GM12872 (cell line): ENCODE results near the gene HSD3B2.

Experiments used
- TF ChIP-seq, protein P1 (sequence below): IDR thresholded peaks from 3 replicates; pipeline ENCODE4 v1.5.1; 2011; ENCODE audit warnings: low read depth, mild to moderate bottlenecking, low read length, moderate library complexity; ENCODE audit not compliant: insufficient read depth

HSD3B2 gene

GRCh38 chr1:119397986-119398385, 17.0 kb upstream of the HSD3B2 start:
- TF ChIP-seq, protein P1, sequence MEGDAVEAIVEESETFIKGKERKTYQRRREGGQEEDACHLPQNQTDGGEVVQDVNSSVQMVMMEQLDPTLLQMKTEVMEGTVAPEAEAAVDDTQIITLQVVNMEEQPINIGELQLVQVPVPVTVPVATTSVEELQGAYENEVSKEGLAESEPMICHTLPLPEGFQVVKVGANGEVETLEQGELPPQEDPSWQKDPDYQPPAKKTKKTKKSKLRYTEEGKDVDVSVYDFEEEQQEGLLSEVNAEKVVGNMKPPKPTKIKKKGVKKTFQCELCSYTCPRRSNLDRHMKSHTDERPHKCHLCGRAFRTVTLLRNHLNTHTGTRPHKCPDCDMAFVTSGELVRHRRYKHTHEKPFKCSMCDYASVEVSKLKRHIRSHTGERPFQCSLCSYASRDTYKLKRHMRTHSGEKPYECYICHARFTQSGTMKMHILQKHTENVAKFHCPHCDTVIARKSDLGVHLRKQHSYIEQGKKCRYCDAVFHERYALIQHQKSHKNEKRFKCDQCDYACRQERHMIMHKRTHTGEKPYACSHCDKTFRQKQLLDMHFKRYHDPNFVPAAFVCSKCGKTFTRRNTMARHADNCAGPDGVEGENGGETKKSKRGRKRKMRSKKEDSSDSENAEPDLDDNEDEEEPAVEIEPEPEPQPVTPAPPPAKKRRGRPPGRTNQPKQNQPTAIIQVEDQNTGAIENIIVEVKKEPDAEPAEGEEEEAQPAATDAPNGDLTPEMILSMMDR: no peak

DNA sequence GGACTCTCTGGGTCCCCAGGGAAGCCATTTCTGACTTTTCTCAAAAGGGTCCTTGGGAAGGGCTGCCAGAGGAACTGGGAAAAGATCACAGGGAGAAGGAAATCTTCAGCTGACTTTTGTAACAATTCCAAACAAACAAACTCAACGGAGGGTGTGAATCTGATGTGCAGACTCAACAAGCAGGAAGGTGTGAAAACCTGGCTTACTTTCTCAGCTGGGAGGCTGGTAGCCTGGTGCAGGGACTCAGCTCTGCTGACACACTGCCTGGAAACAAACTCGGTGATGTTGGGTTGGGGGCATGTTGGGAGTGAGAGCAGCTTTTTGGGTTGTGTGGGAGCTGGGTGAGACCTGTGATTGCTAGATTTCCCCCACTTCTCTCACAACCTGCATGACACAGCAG, 10.2 kb upstream of the HSD3B2 start:
- TF ChIP-seq, protein P1: no peak

GRCh38 chr1:119409731-119410130, 5.2 kb upstream of the HSD3B2 start:
- TF ChIP-seq, protein P1: no peak

GRCh38 chr1:119410961-119411360, 4.0 kb upstream of the HSD3B2 start:
- TF ChIP-seq, protein P1: no peak

- TF ChIP-seq, protein P1: no peak
These were observed 1.2 kb downstream of the HSD3B2 start for GRCh38 chr1:119416006-119416640.

DNA sequence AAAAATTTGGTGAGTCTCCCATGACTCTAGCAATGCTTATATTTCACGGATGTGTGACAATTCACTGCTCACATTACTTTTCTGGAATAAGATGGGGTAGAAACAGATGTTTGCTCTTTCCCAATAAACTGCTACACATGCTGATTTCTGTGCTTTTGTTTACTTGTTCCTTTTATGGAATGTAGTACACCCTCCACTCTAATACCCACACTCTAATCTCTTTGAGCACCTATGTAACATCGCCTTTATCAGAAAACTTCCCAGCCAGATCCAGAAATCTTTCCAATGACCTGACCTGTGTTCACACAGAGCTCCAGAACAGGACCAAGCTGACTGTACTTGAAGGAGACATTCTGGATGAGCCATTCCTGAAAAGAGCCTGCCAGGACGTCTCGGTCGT, 4.2 kb downstream of the HSD3B2 start:
- TF ChIP-seq, protein P1: no peak

DNA sequence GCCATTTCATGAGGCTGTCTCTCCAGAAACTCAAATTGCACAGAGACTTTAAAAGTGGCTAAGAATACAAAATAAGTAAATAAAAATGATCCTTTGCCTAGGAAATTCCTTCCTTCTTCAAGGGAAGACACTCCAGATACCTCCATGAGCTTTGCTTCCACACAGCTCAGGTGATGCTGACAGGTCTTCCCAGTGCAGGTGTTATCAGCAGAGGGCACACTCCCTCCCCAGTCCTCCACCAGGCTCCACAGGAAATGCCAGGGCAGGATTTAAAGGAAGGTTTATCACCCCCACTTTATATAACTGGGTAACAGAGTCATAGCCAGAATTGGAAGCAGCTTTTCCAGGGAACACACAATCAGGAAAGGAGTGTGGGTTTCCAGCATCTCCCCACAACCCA, 5.7 kb downstream of the HSD3B2 start:
- TF ChIP-seq, protein P1: no peak
